Measurements from ENCODE around the gene WFS1.
A peak's percentile ranks its signal among the peaks of the same experiment; 100 is the strongest.

The WFS1 gene

GRCh38 chr4:6296026-6296425 is 26.4 kb downstream of the WFS1 start:
- no peak for DNase-seq (ENCODE audit: extremely low read depth in 1 of 2, low read depth in 1 of 2)

GRCh38 chr4:6297266-6297815 is 27.7 kb downstream of the WFS1 start:
- no peak for DNase-seq (ENCODE audit: extremely low read depth in 1 of 2, low read depth in 1 of 2)

GRCh38 chr4:6298035-6298434 is 28.4 kb downstream of the WFS1 start:
- DNase-seq (ENCODE audit: extremely low read depth in 1 of 2, low read depth in 1 of 2): no peak

- DNase-seq (ENCODE audit: extremely low read depth in 1 of 2, low read depth in 1 of 2): no peak
Measured at GRCh38 chr4:6298852-6299251, 29.2 kb downstream of the WFS1 start.

- no peak for DNase-seq (ENCODE audit: extremely low read depth in 1 of 2, low read depth in 1 of 2)
Measured at GRCh38 chr4:6299875-6300274, 30.2 kb downstream of the WFS1 start.

- DNase-seq (ENCODE audit: extremely low read depth in 1 of 2, low read depth in 1 of 2): no peak
Measured at GRCh38 chr4:6300359-6300758, 30.7 kb downstream of the WFS1 start.

GRCh38 chr4:6301051-6301731 is 31.5 kb downstream of the WFS1 start:
- no peak for DNase-seq (ENCODE audit: extremely low read depth in 1 of 2, low read depth in 1 of 2)

GRCh38 chr4:6301732-6302442 is 32.2 kb downstream of the WFS1 start:
- no peak for DNase-seq (ENCODE audit: extremely low read depth in 1 of 2, low read depth in 1 of 2)

- DNase-seq (ENCODE audit: extremely low read depth in 1 of 2, low read depth in 1 of 2): no peak
Measured at GRCh38 chr4:6302869-6303268, 33.2 kb downstream of the WFS1 start.

GRCh38 chr4:6303943-6304342 is 34.3 kb downstream of the WFS1 start:
- DNase-seq (ENCODE audit: extremely low read depth in 1 of 2, low read depth in 1 of 2): no peak

GRCh38 chr4:6306299-6306698 is 36.6 kb downstream of the WFS1 start:
- no peak for DNase-seq (ENCODE audit: extremely low read depth in 1 of 2, low read depth in 1 of 2)

GRCh38 chr4:6307230-6307629 is 37.6 kb downstream of the WFS1 start:
- DNase-seq (ENCODE audit: extremely low read depth in 1 of 2, low read depth in 1 of 2): no peak

- DNase-seq (ENCODE audit: extremely low read depth in 1 of 2, low read depth in 1 of 2): no peak
Measured at GRCh38 chr4:6307891-6308290, 38.2 kb downstream of the WFS1 start.

- DNase-seq (ENCODE audit: extremely low read depth in 1 of 2, low read depth in 1 of 2): peak in 1 of 2 donors; percentile 5
Measured at GRCh38 chr4:6308899-6309643, 39.4 kb downstream of the WFS1 start.

GRCh38 chr4:6309777-6310176 is 40.1 kb downstream of the WFS1 start:
- DNase-seq (ENCODE audit: extremely low read depth in 1 of 2, low read depth in 1 of 2): no peak

GRCh38 chr4:6313216-6313615 is 43.6 kb downstream of the WFS1 start:
- DNase-seq (ENCODE audit: extremely low read depth in 1 of 2, low read depth in 1 of 2): no peak

GRCh38 chr4:6316461-6317003 is 46.9 kb downstream of the WFS1 start:
- DNase-seq (ENCODE audit: extremely low read depth in 1 of 2, low read depth in 1 of 2): no peak

- DNase-seq (ENCODE audit: extremely low read depth in 1 of 2, low read depth in 1 of 2): no peak
Measured at GRCh38 chr4:6318206-6318605, 48.6 kb downstream of the WFS1 start.

GRCh38 chr4:6319530-6320150 is 50.0 kb downstream of the WFS1 start:
- no peak for DNase-seq (ENCODE audit: extremely low read depth in 1 of 2, low read depth in 1 of 2)

GRCh38 chr4:6320663-6321062 is 51.0 kb downstream of the WFS1 start:
- no peak for DNase-seq (ENCODE audit: extremely low read depth in 1 of 2, low read depth in 1 of 2)

GRCh38 chr4:6321361-6321760 is 51.7 kb downstream of the WFS1 start:
- DNase-seq (ENCODE audit: extremely low read depth in 1 of 2, low read depth in 1 of 2): no peak

All from activated CD8-positive, alpha-beta memory T cell treated with anti-CD3 and anti-CD28 coated beads for 1 hour (primary cell).